ENCODE data around the gene ZNF521.
A peak's percentile ranks its signal among the peaks of the same experiment; 100 is the strongest.

Gene ZNF521

DNA sequence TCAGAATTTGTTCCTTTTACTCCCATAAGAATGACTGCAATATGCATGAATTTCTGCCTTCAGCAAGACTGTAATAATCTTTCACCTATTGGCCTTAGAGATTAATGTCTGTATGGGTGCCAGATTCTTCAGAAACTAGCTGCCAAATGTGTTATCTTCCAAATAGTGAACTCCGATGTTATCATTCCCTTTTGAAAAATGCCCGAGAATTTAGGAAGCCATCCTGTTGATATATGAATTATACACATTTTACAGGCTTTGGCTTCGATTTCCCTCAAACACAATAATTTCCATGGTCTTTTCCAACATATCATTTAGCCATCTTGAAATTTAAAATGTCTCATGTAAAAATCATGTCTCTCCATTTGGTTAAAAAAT, 101.5 kb downstream of the ZNF521 start:
- Histone ChIP-seq H3K4me1 (ENCODE audit: control extremely low read depth in 1 of 4, control insufficient read depth in 4 of 4, insufficient read depth in 4 of 4, low read length in 3 of 4) (peaks cover 0 to 10% (median 0%) of the 10 kb centered on the region in 4 experiments), H3K4me3 (ENCODE audit: control insufficient read depth in 1 of 7, extremely low read depth in 1 of 7, insufficient read depth in 4 of 7, low read depth in 2 of 7, low read length in 6 of 7) (no peak overlapping the region), H3K36me3 (ENCODE audit: control insufficient read depth in 4 of 4, insufficient read depth in 4 of 4, low read length in 3 of 4) (peaks cover 0 to 8% (median 0%) of the 10 kb centered on the region in 4 experiments), H3K27me3 (replicated peaks in 2 of 5; ENCODE audit: control insufficient read depth in 4 of 5, insufficient read depth in 5 of 5, low read length in 4 of 5) (no peaks in the 10 kb centered on the region), H3K27ac (ENCODE audit: insufficient read depth in 1 of 2, low read depth in 1 of 2, low read length in 2 of 2, poor library complexity in 1 of 2, severe bottlenecking in 2 of 2) (no peak overlapping the region), H3K9me3 (ENCODE audit: control extremely low read depth in 1 of 5, control insufficient read depth in 4 of 5, insufficient read depth in 2 of 5, low read depth in 1 of 5, low read length in 4 of 5) (no peaks in the 10 kb centered on the region)
- no CpG with 5 or more reads among the region's 3 CpGs for WGBS (ENCODE audit: insufficient coverage)
- CTCF ChIA-PET: interaction anchor here (1.0 kb wide), 1 partner anchor 17 kb away, joined by 6 read pairs; no protein-coding TSS in a partner anchor
- POLR2A ChIA-PET: no interaction called here
- no peak for DNase-seq

DNA sequence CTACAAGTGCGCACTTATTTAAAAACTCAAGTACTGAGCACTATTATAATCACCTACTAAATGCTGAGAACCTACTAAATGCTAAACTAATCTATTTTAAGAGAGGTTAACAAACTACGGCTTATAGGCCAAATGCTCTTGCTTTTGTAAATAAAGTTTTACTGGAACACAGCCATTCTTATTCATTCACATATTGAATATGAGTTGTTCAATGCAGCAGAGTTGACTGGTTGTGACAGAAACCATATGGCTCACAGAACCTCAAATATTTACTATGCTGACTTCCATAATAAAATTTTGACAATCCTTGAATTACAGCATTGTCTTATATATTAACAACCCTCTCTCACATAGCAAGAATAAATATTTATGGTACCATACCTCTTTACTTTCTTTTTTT, 103.2 kb downstream of the ZNF521 start:
- ChIA-PET POLR2A (interaction anchor here (0.7 to 0.8 kb wide), 2 partner anchors 19 to 29 kb away, joined by 3 to 7 read pairs; no protein-coding TSS in a partner anchor), CTCF (interaction anchor here (0.8 kb wide), 1 partner anchor 26 kb away, joined by 3 read pairs; no protein-coding TSS in a partner anchor)
- H3K4me3 ChIP-seq (ENCODE audit: control insufficient read depth in 1 of 7, extremely low read depth in 1 of 7, insufficient read depth in 4 of 7, low read depth in 2 of 7, low read length in 6 of 7): no peak overlapping the region
- H3K4me1 ChIP-seq (ENCODE audit: control extremely low read depth in 1 of 4, control insufficient read depth in 4 of 4, insufficient read depth in 4 of 4, low read length in 3 of 4): peaks cover 8 to 26% (median 14%) of the 10 kb centered on the region in 4 experiments
- H3K27me3 ChIP-seq (replicated peaks in 2 of 5; ENCODE audit: control insufficient read depth in 4 of 5, insufficient read depth in 5 of 5, low read length in 4 of 5): no peaks in the 10 kb centered on the region
- peaks cover 0 to 2% (median 0%) of the 10 kb centered on the region in 4 experiments for H3K36me3 ChIP-seq (ENCODE audit: control insufficient read depth in 4 of 4, insufficient read depth in 4 of 4, low read length in 3 of 4)
- H3K9me3 ChIP-seq (ENCODE audit: control extremely low read depth in 1 of 5, control insufficient read depth in 4 of 5, insufficient read depth in 2 of 5, low read depth in 1 of 5, low read length in 4 of 5): no peaks in the 10 kb centered on the region
- no CpG with 5 or more reads among the region's 2 CpGs for WGBS (ENCODE audit: insufficient coverage)
- no peak overlapping the region for H3K27ac ChIP-seq (ENCODE audit: insufficient read depth in 1 of 2, low read depth in 1 of 2, low read length in 2 of 2, poor library complexity in 1 of 2, severe bottlenecking in 2 of 2)
- no peak for DNase-seq

DNA sequence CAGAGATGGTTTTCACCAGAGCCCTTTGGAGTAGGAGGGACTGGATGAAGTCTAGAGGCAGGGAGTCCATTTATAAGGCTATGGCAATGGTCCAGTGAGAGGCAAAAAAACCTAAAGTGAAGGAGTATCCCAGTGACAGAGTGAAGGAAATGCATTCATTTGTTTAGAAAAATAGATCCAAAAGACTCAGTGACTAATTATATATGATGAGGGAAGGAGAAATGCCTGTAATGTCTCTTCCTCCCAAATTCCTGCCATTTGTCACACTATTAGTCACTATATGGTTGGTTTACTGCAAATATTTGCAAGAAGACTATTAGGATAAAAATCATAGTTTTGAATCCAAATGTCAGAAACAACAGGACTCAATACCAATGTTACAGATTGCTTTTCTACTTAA, 104.2 kb downstream of the ZNF521 start:
- ChIA-PET POLR2A (interaction anchor here (0.8 kb wide), 1 partner anchor 18 kb away, joined by 3 read pairs; no protein-coding TSS in a partner anchor), CTCF (interaction anchor here (0.8 to 1.4 kb wide), 3 partner anchors 9 to 25 kb away, joined by 3 to 5 read pairs (median 4); no protein-coding TSS in a partner anchor)
- no peak overlapping the region for H3K4me3 ChIP-seq (ENCODE audit: control insufficient read depth in 1 of 7, extremely low read depth in 1 of 7, insufficient read depth in 4 of 7, low read depth in 2 of 7, low read length in 6 of 7)
- no peaks in the 10 kb centered on the region for H3K9me3 ChIP-seq (ENCODE audit: control extremely low read depth in 1 of 5, control insufficient read depth in 4 of 5, insufficient read depth in 2 of 5, low read depth in 1 of 5, low read length in 4 of 5)
- H3K4me1 ChIP-seq (ENCODE audit: control extremely low read depth in 1 of 4, control insufficient read depth in 4 of 4, insufficient read depth in 4 of 4, low read length in 3 of 4): peaks cover 11 to 35% (median 22%) of the 10 kb centered on the region in 4 experiments
- H3K27ac ChIP-seq (ENCODE audit: insufficient read depth in 1 of 2, low read depth in 1 of 2, low read length in 2 of 2, poor library complexity in 1 of 2, severe bottlenecking in 2 of 2): no peak overlapping the region
- no peaks in the 10 kb centered on the region for H3K27me3 ChIP-seq (replicated peaks in 2 of 5; ENCODE audit: control insufficient read depth in 4 of 5, insufficient read depth in 5 of 5, low read length in 4 of 5)
- H3K36me3 ChIP-seq (ENCODE audit: control insufficient read depth in 4 of 4, insufficient read depth in 4 of 4, low read length in 3 of 4): peaks cover 0 to 2% (median 0%) of the 10 kb centered on the region in 4 experiments
- DNase-seq: no peak

DNA sequence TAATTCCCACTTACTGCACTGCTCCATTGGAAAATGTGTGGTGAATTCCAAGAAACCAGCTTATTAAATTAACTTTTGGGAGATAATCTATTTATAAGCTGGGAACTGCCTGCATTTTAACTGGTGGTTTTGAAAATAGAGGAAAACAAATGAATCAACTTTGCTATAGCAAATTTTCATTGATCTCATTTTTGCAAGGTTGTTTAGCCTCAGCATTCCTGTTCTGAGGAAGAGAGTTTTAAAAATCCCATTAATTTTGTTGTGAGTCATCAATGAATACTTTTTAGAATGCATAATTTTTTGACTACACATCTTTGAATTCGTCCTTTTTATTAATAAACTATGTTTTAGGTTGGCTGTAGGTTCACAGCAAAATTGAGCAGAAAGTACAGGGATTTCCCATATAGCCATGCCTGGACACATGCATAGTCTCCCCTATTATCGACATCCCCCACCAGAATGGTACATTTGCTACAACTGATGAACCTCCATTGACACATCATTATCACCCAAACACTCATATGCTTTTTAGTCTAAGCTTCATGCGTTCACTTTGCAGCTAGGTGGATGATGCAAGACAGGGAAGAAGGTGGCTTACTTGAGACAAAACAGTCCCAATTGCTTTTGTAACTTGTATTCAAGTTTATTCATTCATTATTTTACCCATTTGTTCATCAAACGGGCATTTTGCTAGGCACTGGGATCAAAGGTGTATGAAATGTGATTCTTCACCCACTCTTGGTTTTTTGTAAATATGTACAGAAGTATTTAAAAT, 106.9 kb downstream of the ZNF521 start:
- POLR2A ChIA-PET: no interaction called here

DNA sequence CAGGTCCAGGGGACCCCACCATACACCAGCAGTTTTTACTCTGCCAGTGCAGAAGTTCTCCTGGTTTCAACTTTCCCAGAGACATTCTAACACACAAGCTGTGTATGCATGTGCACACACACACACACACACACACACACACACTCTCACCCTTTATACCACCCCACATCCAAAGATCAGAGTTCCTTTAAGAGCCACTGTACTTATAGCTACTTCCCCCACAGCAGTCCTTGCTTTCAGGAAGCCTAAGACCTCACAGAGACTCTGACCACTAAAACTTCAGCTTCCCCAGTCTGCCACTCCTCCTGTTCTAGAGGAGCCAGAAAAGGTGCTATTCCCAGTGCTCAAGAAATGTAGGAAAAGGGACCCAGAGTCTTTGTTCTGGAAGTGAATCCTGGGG, 107.8 kb downstream of the ZNF521 start:
- no peaks in the 10 kb centered on the region for H3K9me3 ChIP-seq (ENCODE audit: control extremely low read depth in 1 of 5, control insufficient read depth in 4 of 5, insufficient read depth in 2 of 5, low read depth in 1 of 5, low read length in 4 of 5)
- peaks cover 22 to 57% (median 43%) of the 10 kb centered on the region in 4 experiments for H3K4me1 ChIP-seq (ENCODE audit: control extremely low read depth in 1 of 4, control insufficient read depth in 4 of 4, insufficient read depth in 4 of 4, low read length in 3 of 4)
- H3K27me3 ChIP-seq (replicated peaks in 2 of 5; ENCODE audit: control insufficient read depth in 4 of 5, insufficient read depth in 5 of 5, low read length in 4 of 5): no peaks in the 10 kb centered on the region
- CTCF ChIA-PET: interaction anchor here (0.7 to 2.5 kb wide), 11 partner anchors 11 to 107 kb away, joined by 3 to 11 read pairs (median 4); no protein-coding TSS in a partner anchor
- DNase-seq: peak in 2 of 3 donors; percentile 59 to 73
- H3K27ac ChIP-seq (ENCODE audit: insufficient read depth in 1 of 2, low read depth in 1 of 2, low read length in 2 of 2, poor library complexity in 1 of 2, severe bottlenecking in 2 of 2): peak overlapping the region; percentile 19 to 50
- H3K4me3 ChIP-seq (ENCODE audit: control insufficient read depth in 1 of 7, extremely low read depth in 1 of 7, insufficient read depth in 4 of 7, low read depth in 2 of 7, low read length in 6 of 7): peak overlapping the region in 4 of 7 experiments; percentile 3 to 54 (median 26)
- H3K36me3 ChIP-seq (ENCODE audit: control insufficient read depth in 4 of 4, insufficient read depth in 4 of 4, low read length in 3 of 4): peaks cover 0 to 2% (median 0%) of the 10 kb centered on the region in 4 experiments
- POLR2A ChIA-PET: interaction anchor here (0.6 to 1.4 kb wide), 3 partner anchors 21 to 42 kb away, joined by 3 read pairs; no protein-coding TSS in a partner anchor

More for the DNA sequence above, 106.9 kb downstream of the ZNF521 start:
- Histone ChIP-seq H3K27ac (ENCODE audit: insufficient read depth in 1 of 2, low read depth in 1 of 2, low read length in 2 of 2, poor library complexity in 1 of 2, severe bottlenecking in 2 of 2) (peak overlapping the region; percentile 19 to 50), H3K4me3 (ENCODE audit: control insufficient read depth in 1 of 7, extremely low read depth in 1 of 7, insufficient read depth in 4 of 7, low read depth in 2 of 7, low read length in 6 of 7) (no peak overlapping the region), H3K9me3 (ENCODE audit: control extremely low read depth in 1 of 5, control insufficient read depth in 4 of 5, insufficient read depth in 2 of 5, low read depth in 1 of 5, low read length in 4 of 5) (no peaks in the 10 kb centered on the region), H3K4me1 (ENCODE audit: control extremely low read depth in 1 of 4, control insufficient read depth in 4 of 4, insufficient read depth in 4 of 4, low read length in 3 of 4) (peaks cover 21 to 48% (median 35%) of the 10 kb centered on the region in 4 experiments), H3K27me3 (replicated peaks in 2 of 5; ENCODE audit: control insufficient read depth in 4 of 5, insufficient read depth in 5 of 5, low read length in 4 of 5) (no peaks in the 10 kb centered on the region), H3K36me3 (ENCODE audit: control insufficient read depth in 4 of 4, insufficient read depth in 4 of 4, low read length in 3 of 4) (peaks cover 0 to 2% (median 0%) of the 10 kb centered on the region in 4 experiments)
- DNase-seq: no peak
- WGBS (ENCODE audit: insufficient coverage): 100% methylated on average over 2 of the region's 4 CpGs
- CTCF ChIA-PET: interaction anchor here (0.7 to 2.5 kb wide), 7 partner anchors 10 to 106 kb away, joined by 3 to 11 read pairs (median 4); no protein-coding TSS in a partner anchor

DNA sequence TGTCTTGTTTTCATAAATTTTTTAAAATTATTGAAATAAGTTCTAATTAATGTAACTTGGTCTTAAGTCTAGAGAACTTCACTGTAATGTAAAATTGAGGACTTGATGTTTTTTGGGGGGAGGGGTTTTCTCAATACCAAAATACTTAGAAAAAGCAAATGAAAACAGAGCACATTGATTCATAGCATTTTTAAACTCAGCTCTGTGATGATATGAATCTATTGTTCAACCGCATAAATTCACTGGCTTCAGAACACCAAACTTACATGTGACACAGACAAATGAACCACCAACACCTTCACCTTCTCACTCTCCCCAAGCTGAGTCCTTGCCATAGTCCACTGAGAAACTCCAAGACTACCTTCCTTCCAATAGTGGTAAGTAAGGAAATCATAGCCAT, 108.2 kb downstream of the ZNF521 start:
- peak in 2 of 3 donors; percentile 28 to 56 for DNase-seq
- ChIA-PET CTCF (interaction anchor here (0.8 to 2.5 kb wide), 11 partner anchors 10 to 107 kb away, joined by 3 to 11 read pairs (median 4); no protein-coding TSS in a partner anchor), POLR2A (interaction anchor here (1.0 to 1.4 kb wide), 2 partner anchors 20 to 30 kb away, joined by 3 read pairs; no protein-coding TSS in a partner anchor)
- H3K36me3 ChIP-seq (ENCODE audit: control insufficient read depth in 4 of 4, insufficient read depth in 4 of 4, low read length in 3 of 4): peaks cover 0 to 2% (median 0%) of the 10 kb centered on the region in 4 experiments
- peaks cover 23 to 62% (median 47%) of the 10 kb centered on the region in 4 experiments for H3K4me1 ChIP-seq (ENCODE audit: control extremely low read depth in 1 of 4, control insufficient read depth in 4 of 4, insufficient read depth in 4 of 4, low read length in 3 of 4)
- H3K27me3 ChIP-seq (replicated peaks in 2 of 5; ENCODE audit: control insufficient read depth in 4 of 5, insufficient read depth in 5 of 5, low read length in 4 of 5): no peaks in the 10 kb centered on the region
- no peaks in the 10 kb centered on the region for H3K9me3 ChIP-seq (ENCODE audit: control extremely low read depth in 1 of 5, control insufficient read depth in 4 of 5, insufficient read depth in 2 of 5, low read depth in 1 of 5, low read length in 4 of 5)
- WGBS (ENCODE audit: insufficient coverage): no CpG with 5 or more reads among the region's 1 CpG
- peak overlapping the region in 4 of 7 experiments; percentile 3 to 54 (median 26) for H3K4me3 ChIP-seq (ENCODE audit: control insufficient read depth in 1 of 7, extremely low read depth in 1 of 7, insufficient read depth in 4 of 7, low read depth in 2 of 7, low read length in 6 of 7)
- peak overlapping the region; percentile 19 to 50 for H3K27ac ChIP-seq (ENCODE audit: insufficient read depth in 1 of 2, low read depth in 1 of 2, low read length in 2 of 2, poor library complexity in 1 of 2, severe bottlenecking in 2 of 2)
